ENCODE data around the gene PRSS50.

The PRSS50 gene

GRCh38 chr3:46724424-46724823 is 6.8 kb upstream of the PRSS50 start:
- no peak for DNase-seq

DNA sequence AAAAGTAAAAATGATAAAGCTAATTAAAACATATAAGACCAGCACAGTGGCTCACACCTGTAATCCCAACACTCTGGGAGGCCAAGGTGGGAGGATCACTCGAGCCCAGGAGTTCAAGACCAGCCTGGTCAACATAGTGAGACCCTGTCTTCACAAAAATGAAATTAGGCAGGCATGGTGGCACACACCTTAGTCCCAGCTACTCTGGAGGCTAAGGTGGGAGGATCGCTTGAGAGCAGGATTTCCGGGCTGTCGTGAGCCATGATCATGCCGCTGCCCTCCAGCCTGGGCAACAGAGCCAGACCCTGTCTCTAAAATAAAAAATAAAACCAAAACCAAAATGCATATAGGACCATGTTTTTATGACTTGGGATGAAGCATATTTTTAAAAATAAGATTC is 4.8 kb upstream of the PRSS50 start:
- no peak for DNase-seq

DNA sequence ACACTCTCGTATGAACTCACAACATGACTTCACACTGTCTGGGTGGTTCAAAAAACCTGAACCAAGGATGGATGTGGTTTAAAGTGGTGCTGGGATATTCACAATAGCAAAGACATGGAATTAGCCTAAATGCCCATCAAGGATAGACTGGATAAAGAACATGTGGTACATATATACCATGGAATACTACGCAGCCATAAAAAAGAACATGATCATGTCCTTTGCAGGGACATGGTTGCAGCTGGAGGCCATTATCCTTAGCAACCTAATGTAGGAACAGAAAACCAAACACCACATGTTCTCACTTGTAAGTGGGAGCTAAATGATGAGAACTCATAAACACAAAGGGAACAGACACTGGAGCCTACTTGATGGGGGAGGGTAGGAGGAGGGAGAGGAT is 3.3 kb upstream of the PRSS50 start:
- DNase-seq = no peak

GRCh38 chr3:46719735-46720271 is 2.1 kb upstream of the PRSS50 start:
- DNase-seq = no peak

- no peak for DNase-seq
These were observed 1.4 kb upstream of the PRSS50 start for GRCh38 chr3:46719044-46719565.

GRCh38 chr3:46716461-46717441 is 918 bp downstream of the PRSS50 start:
- no peak for DNase-seq

DNA sequence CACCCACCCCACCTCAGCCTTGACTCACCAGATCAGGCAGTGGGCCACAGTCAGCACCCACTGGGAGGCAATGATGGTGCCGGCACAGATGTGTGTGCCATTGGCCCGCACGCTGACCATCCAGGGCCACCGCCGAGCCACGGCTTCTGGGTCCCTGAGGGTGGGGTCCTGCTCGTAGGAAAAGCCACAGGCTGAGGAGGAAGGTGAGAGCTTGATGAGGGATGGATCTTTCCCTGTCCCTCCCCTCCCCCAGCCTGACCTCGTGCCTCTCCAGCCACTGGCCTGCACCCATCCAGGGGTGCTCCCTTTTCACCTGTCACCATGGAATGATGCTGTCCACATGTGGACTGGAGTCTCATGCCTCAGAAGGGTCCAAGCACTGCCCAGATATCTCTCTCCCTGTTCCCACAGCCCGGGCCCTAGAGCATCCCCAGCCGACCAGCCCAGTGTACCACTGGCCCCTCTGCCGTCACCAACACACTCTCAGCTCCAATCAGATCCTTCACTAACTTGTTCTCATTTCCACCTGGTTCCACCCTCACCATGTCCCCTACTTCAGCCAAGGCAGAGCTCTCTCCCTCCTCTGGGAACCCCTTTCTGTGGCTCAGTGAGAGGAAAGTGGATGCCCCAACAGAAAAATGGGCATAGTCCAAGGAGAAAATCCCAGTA is 2.0 kb downstream of the PRSS50 start:
- no peak for DNase-seq

DNA sequence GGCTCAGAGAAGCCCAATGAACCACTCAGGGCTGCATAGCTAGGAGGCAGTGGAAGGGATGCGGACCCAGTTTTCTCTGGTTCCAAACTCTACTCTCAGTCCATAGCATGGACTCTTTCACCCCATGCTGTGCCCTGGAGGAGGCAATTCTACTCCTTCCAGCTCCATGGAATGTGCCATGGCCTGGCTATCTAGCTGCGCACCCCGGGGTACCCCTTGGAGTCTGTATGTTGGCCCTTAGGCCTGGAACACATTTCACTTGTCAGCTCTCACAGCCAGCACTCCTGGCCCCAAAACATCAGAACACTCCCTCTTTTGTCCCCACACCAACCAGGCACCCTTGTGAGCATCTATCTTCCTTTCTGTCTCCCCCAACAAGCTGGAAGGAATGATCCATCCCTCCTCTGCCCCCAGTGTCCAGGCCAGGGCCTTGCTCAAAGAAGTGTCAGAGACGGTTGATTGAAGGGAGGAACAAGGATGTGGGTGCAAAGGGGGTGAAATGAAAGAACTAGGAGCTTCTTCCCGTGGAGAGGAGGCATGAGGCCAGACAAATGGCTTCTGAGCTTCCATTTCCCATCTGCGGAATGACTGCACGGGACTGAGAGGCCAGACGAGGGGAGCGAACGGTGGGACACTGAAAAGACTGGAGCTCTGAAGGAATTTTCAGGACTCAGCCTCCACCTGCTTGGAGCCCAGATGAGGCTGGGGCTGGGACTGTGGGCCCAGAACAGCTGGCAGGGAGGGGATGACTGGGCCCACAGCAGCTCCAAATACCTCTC is 2.8 kb downstream of the PRSS50 start:
- DNase-seq = no peak

GRCh38 chr3:46713898-46714552 is 3.6 kb downstream of the PRSS50 start:
- DNase-seq = peak in 1 of 2 experiments; percentile 3

- no peak for DNase-seq
These were observed 4.4 kb downstream of the PRSS50 start for GRCh38 chr3:46713050-46713897.

DNA sequence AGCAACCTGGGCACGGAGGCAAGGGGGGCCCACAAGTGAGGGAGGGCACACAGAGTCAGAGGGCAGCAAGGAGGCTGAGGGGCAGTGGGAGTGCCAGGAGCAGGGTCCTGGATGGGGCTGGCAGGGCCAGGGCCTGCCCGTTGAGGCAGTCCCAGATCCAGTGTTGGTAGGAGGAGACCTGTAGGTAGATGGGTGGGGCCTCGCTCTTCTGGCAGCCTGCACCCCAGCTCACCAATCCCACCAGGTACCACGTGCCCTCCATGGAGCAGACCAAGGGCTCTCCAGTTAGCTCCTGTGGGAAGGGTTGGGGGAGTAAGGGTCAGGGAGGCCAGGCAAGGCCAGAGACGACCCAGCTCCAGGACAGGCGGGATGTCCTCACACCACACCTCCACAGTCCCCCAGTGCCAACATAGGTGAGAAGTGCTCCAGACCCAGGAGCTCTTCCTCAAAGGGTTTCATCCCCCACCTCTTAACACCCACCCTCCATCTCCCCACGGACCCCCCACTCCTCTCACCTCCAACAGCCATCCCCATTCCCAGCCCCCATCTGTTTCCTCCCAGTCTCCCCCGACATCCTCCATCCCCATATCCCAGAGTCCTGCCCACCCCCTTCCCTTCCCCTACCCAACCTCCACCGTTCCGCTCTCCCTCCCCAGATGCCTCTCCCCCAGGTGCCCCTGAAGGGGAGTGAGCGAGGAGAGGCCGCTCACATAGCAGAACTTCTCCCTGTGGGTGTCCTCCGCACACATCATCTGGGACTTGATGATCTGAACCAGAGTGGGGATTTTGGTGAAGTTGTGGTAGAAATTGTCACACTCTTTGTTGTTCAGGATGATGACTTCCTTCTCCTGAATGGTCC is 5.2 kb downstream of the PRSS50 start:
- DNase-seq = no peak

DNA sequence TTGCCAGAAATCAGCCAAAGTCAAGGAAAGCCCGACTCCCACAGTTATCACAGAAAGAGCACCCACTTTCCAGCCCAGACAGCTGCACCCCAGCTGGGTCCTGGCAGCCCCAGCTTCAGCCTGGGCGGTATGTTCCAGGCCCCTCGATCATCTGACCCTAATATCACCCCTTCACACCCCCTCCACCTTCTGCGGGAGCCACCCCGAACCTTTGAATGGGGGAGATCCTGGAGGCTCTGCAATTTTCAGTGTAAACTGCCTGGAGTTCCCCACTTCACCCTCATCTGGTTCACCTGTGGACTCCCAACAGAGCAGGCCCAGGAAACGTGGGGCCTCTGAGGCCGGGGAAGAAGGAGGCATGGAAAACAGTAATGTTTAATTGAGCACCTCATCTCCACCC is 5.9 kb downstream of the PRSS50 start:
- DNase-seq = no peak

DNA sequence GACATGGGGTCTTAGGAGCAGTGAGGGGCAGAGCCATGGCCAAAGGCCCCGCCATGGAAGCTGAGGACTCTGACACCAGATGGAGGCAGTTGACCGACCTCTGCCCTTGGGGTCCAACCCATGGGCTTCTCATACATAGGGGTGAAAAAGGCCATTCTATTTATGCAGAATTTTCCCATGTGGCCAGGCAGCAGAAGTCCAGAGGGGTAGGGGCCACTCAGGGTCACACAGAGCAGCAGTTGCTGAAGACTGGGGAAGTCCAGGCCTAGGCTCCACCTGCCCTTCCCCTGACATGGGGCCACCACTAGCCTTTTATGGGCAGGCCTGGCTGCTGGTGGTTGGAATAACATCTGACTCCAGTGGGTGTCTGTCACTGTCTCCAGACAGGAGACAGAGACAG is 6.4 kb downstream of the PRSS50 start:
- DNase-seq = no peak

DNA sequence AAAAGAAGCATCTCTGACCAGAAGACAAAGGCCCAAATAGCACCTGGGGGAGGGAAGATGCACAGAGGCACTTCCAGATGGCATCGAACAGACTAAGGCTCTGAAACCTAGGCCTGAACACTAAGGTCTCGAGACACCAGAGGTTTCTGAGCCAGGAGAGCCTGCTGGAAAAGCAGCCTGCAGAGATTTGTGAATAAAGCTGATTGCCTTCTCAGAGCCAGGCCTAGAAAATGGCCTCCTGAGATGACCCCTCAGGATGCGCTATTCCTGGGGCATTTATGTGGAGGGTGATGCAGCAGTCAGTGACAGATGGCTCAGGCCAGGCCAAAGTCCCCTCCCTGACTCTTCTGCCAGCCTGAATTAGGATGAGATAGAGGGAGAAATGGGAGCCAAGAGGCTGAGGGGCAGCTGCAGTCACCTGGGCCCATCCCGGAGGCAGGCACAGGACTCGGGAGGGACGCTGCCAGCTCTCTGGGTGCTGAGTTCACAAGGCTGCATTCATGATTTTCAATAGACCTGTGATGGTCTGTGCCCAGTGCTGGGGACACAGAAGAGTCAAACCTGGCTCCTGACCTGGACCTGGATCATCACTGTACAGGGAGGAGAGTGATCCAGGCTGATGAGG is 6.9 kb downstream of the PRSS50 start:
- DNase-seq = no peak

GRCh38 chr3:46710229-46710628 is 7.4 kb downstream of the PRSS50 start:
- no peak for DNase-seq

GRCh38 chr3:46709721-46710120 is 7.9 kb downstream of the PRSS50 start:
- DNase-seq = no peak

DNA sequence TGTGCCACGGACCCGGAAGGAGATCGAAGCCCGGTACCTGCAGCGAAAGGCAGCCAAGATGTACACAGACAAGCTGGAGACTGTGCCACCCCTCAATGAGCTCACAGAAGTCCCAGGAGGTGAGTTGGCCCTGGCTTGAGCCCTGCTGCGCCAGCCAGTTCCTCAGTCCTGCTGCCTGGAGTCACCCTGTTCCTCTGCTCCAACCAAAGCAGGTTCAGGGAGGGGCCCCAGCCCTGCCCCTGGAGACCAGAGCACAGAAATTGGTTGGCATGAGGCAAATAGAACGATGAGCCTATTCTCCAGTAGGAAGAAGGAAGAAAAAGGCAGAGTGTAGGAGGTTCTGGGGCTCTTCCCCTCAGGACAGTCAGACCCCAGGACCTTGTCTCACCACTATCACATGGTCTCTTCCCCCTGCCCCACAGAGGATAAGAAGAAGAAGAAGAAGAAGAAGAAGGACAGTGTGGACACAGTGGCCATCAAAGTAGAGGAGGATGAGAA is 8.5 kb downstream of the PRSS50 start:
- no peak for DNase-seq

- no peak for DNase-seq
These were observed 9.1 kb downstream of the PRSS50 start for GRCh38 chr3:46708401-46709156.

- DNase-seq = no peak
These were observed 10.1 kb downstream of the PRSS50 start for GRCh38 chr3:46707601-46708011.

Data from NCI-H446 (cell line).